ENCODE measurements around the gene CLIP2. TPM values are rescaled to one million over a fixed set of nuclear protein-coding genes. Genes with fewer than 3 reads are reported as not detected.
"Not testable (repeated sequence)": the region's sequence is repeated elsewhere in the genome, so short reads cannot be mapped to it uniquely, and the experiment has no call there.

Gene CLIP2
- total RNA-seq, 1 donor from 2014 or later, result 12.5 TPM

- no peak for DNase-seq (ENCODE audit: low spot score)
These were observed 76.3 kb downstream of the CLIP2 start for GRCh38 chr7:74365322-74366022.

- no peak for DNase-seq (ENCODE audit: low spot score)
These were observed 82.5 kb downstream of the CLIP2 start for GRCh38 chr7:74371381-74372341.

GRCh38 chr7:74372511-74373111, 83.4 kb downstream of the CLIP2 start:
- DNase-seq (ENCODE audit: low spot score), result no peak

- no peak for DNase-seq (ENCODE audit: low spot score)
These were observed 84.3 kb downstream of the CLIP2 start for GRCh38 chr7:74373536-74373935.

GRCh38 chr7:74375726-74376220, 86.6 kb downstream of the CLIP2 start:
- no peak for DNase-seq (ENCODE audit: low spot score)

- DNase-seq (ENCODE audit: low spot score), result no peak
These were observed 87.2 kb downstream of the CLIP2 start for GRCh38 chr7:74376256-74377036.

- DNase-seq (ENCODE audit: low spot score), result no peak
These were observed 90.7 kb downstream of the CLIP2 start for GRCh38 chr7:74379938-74380337.

GRCh38 chr7:74380720-74381119, 91.5 kb downstream of the CLIP2 start:
- DNase-seq (ENCODE audit: low spot score), result no peak

GRCh38 chr7:74384086-74384485, 94.9 kb downstream of the CLIP2 start:
- DNase-seq (ENCODE audit: low spot score), result not testable (repeated sequence)

GRCh38 chr7:74384854-74385253, 95.6 kb downstream of the CLIP2 start:
- not testable (repeated sequence) for DNase-seq (ENCODE audit: low spot score)

GRCh38 chr7:74387606-74388005, 98.4 kb downstream of the CLIP2 start:
- no peak for DNase-seq (ENCODE audit: low spot score)

GRCh38 chr7:74388880-74389415, 99.7 kb downstream of the CLIP2 start:
- DNase-seq (ENCODE audit: low spot score), result no peak

- DNase-seq (ENCODE audit: low spot score), result not testable (repeated sequence)
These were observed 104.5 kb downstream of the CLIP2 start for GRCh38 chr7:74393722-74394121.

- DNase-seq (ENCODE audit: low spot score), result not testable (repeated sequence)
These were observed 105.4 kb downstream of the CLIP2 start for GRCh38 chr7:74394601-74395000.

GRCh38 chr7:74395745-74396311, 106.6 kb downstream of the CLIP2 start:
- no peak for DNase-seq (ENCODE audit: low spot score)

- no peak for DNase-seq (ENCODE audit: low spot score)
These were observed 107.8 kb downstream of the CLIP2 start for GRCh38 chr7:74396993-74397392.

GRCh38 chr7:74398426-74398825, 109.2 kb downstream of the CLIP2 start:
- no peak for DNase-seq (ENCODE audit: low spot score)

GRCh38 chr7:74399006-74399405, 109.8 kb downstream of the CLIP2 start:
- no peak for DNase-seq (ENCODE audit: low spot score)

GRCh38 chr7:74400420-74401136, 111.4 kb downstream of the CLIP2 start:
- DNase-seq (ENCODE audit: low spot score), result no peak
